HEK293T (cell line): Measurements from ENCODE around the gene PLEKHH1.
A peak's percentile ranks its signal among the peaks of the same experiment; 100 is the strongest.
"Not testable (repeated sequence)": the region's sequence is repeated elsewhere in the genome, so short reads cannot be mapped to it uniquely, and the experiment has no call there.

Source experiments
- CTCF ChIA-PET: fragments of 350-600 bp; formaldehyde crosslinking; extraction: SDS; loops from one replicate; lab custom pipeline; 2021; ENCODE audit warnings: antibody characterized with exemption, inconsistent platforms; lab: Yijun Ruan, JAX
- POLR2A ChIA-PET: fragments of 350-600 bp; formaldehyde crosslinking; extraction: SDS; loops from one replicate; lab custom pipeline; 2020; ENCODE audit warnings: antibody characterized with exemption, inconsistent platforms; lab: Yijun Ruan, JAX
- DNase-seq: peaks from one replicate; pipeline ENCODE4 v3.0.0; 2012; ENCODE audit warnings: mixed read lengths; ENCODE audit errors: extremely low spot score
- ARNT ChIP-seq: fragments of 450-650 bp; IDR thresholded peaks from 2 replicates; pipeline ENCODE4 v1.6.1; 2017; ENCODE audit warnings: mild to moderate bottlenecking
- BHLHE40 ChIP-seq: fragments of 450-650 bp; IDR thresholded peaks from 2 replicates; pipeline ENCODE4 v1.6.1; 2016; ENCODE audit warnings: mild to moderate bottlenecking, moderate library complexity, borderline replicate concordance
- CTBP1 ChIP-seq: fragments of 450-650 bp; IDR thresholded peaks from 2 replicates; pipeline ENCODE4 v1.6.1; 2016; ENCODE audit warnings: borderline replicate concordance
- ELF4 ChIP-seq: fragments of 450-650 bp; IDR thresholded peaks from 2 replicates; pipeline ENCODE4 v1.6.1; 2017; ENCODE audit warnings: antibody characterized with exemption
- FOXA1 ChIP-seq: fragments of 450-650 bp; IDR thresholded peaks from 2 replicates; pipeline ENCODE4 v1.6.1; 2016; ENCODE audit warnings: mild to moderate bottlenecking
- FOXK2 ChIP-seq: fragments of 450-650 bp; IDR thresholded peaks from 2 replicates; pipeline ENCODE4 v1.6.1; 2016; ENCODE audit warnings: mild to moderate bottlenecking
- FOXM1 ChIP-seq: fragments of 450-650 bp; IDR thresholded peaks from 2 replicates; pipeline ENCODE4 v1.6.1; 2017; ENCODE audit warnings: mild to moderate bottlenecking, borderline replicate concordance
- HDGF ChIP-seq: fragments of 450-650 bp; IDR thresholded peaks from 2 replicates; pipeline ENCODE4 v1.6.1; 2017; ENCODE audit warnings: antibody characterized with exemption, borderline replicate concordance
- L3MBTL2 ChIP-seq: fragments of 450-650 bp; conservative IDR thresholded peaks from 2 replicates; pipeline ENCODE4 v1.6.1; 2016; ENCODE audit warnings: mild to moderate bottlenecking
- LEF1 ChIP-seq: fragments of 450-650 bp; IDR thresholded peaks from 2 replicates; pipeline ENCODE4 v1.6.1; 2017; ENCODE audit warnings: mild to moderate bottlenecking, borderline replicate concordance
- NFRKB ChIP-seq: fragments of 450-650 bp; IDR thresholded peaks from 2 replicates; pipeline ENCODE4 v1.6.1; 2016; ENCODE audit warnings: mild to moderate bottlenecking, moderate library complexity
- PKNOX1 ChIP-seq: fragments of 450-650 bp; IDR thresholded peaks from 2 replicates; pipeline ENCODE4 v1.6.1; 2016
- SP1 ChIP-seq: fragments of 450-650 bp; IDR thresholded peaks from 2 replicates; pipeline ENCODE4 v1.6.1; 2017
- SUZ12 ChIP-seq: fragments of 450-650 bp; IDR thresholded peaks from 2 replicates; pipeline ENCODE4 v1.6.1; 2016; ENCODE audit warnings: mild to moderate bottlenecking
- TARDBP ChIP-seq: fragments of 450-650 bp; IDR thresholded peaks from 2 replicates; pipeline ENCODE4 v1.6.1; 2016
- ZNF384 ChIP-seq: fragments of 450-650 bp; IDR thresholded peaks from 2 replicates; pipeline ENCODE4 v1.6.1; 2016

PLEKHH1 gene

GRCh38 chr14:67595392-67595791 is 62.3 kb downstream of the PLEKHH1 start:
- POLR2A ChIA-PET, result no interaction called here
- DNase-seq, result no peak
- CTCF ChIA-PET, result no interaction called here
- TF ChIP-seq SUZ12 (no peak), TARDBP (no peak), L3MBTL2 (no peak), FOXM1 (no peak), HDGF (no peak), NFRKB (no peak), BHLHE40 (no peak), LEF1 (no peak), ELF4 (no peak), ZNF384 (no peak), FOXK2 (no peak), SP1 (no peak), PKNOX1 (no peak), CTBP1 (no peak), ARNT (no peak)

- TF ChIP-seq CTBP1 (peak; percentile 46; the same call in 1 of the 2 replicates), BHLHE40 (no peak), L3MBTL2 (peak; percentile 80), ELF4 (peak; percentile 64; the same call in 1 of the 2 replicates), PKNOX1 (no peak; the same call in 1 of the 2 replicates), SUZ12 (no peak)
- DNase-seq, result peak; percentile 95
- ChIA-PET POLR2A (interaction anchor here (0.6 to 2.8 kb wide), 26 partner anchors 9 to 172 kb away, joined by 3 to 21 read pairs (median 6); partner anchors contain the start of genes ARG2, PLEKHH1 and RDH11), CTCF (interaction anchor here (0.6 to 2.3 kb wide), 14 partner anchors 8 to 173 kb away, joined by 3 to 17 read pairs (median 4); partner anchors contain the start of gene RDH12)
These were observed 66.8 kb downstream of the PLEKHH1 start, which contains the start of gene PIGH for GRCh38 chr14:67599698-67600561. TSS of gene PIGH (minus strand) at chr14:67600268. CDS start at chr14:67600203, 65 bp downstream.

- POLR2A ChIA-PET, result interaction anchor here (0.9 to 2.8 kb wide), 22 partner anchors 9 to 103 kb away, joined by 3 to 21 read pairs (median 8); partner anchors contain the start of genes ARG2, PLEKHH1 and RDH11
- CTCF ChIA-PET, result interaction anchor here (0.6 to 2.3 kb wide), 12 partner anchors 10 to 173 kb away, joined by 3 to 17 read pairs (median 6); partner anchors contain the start of gene RDH12
- TF ChIP-seq L3MBTL2, result peak; percentile 14; the same call in 1 of the 2 replicates
- DNase-seq, result not testable (repeated sequence)
These were observed 67.5 kb downstream of the PLEKHH1 start for GRCh38 chr14:67600562-67600974.

- CTCF ChIA-PET, result no interaction called here
These were observed 69.0 kb downstream of the PLEKHH1 start for GRCh38 chr14:67602076-67602475.

GRCh38 chr14:67602995-67603545 is 70.0 kb downstream of the PLEKHH1 start:
- CTCF ChIA-PET, result no interaction called here

More at GRCh38 chr14:67602076-67602475, 69.0 kb downstream of the PLEKHH1 start:
- POLR2A ChIA-PET, result no interaction called here
- TF ChIP-seq ELF4 (no peak), SP1 (no peak), L3MBTL2 (no peak), BHLHE40 (no peak), TARDBP (no peak)
- DNase-seq, result no peak

More at GRCh38 chr14:67602995-67603545, 70.0 kb downstream of the PLEKHH1 start:
- no peak for DNase-seq
- TF ChIP-seq FOXK2 (no peak), L3MBTL2 (no peak), CTBP1 (no peak), PKNOX1 (no peak), SUZ12 (no peak), ARNT (no peak), TARDBP (no peak), ELF4 (no peak), HDGF (no peak), FOXM1 (no peak), BHLHE40 (no peak), NFRKB (no peak), LEF1 (no peak), FOXA1 (no peak), SP1 (no peak), ZNF384 (no peak)
- POLR2A ChIA-PET, result no interaction called here
